GM12878 (cell line): Measurements from ENCODE around the gene PROC. TPM values are rescaled to one million over a fixed set of nuclear protein-coding genes. Genes with fewer than 3 reads are reported as not detected.

Experiments used
- ATAC-seq: fragments of 200-7000 bp; cut with Tn5 transposase; 3 replicates; pipeline ENCODE4 v1.9.1; 2020; ENCODE audit warnings: mild to moderate bottlenecking, moderate library complexity
- BruUV-seq: library from RNA; stranded (reverse); fragments of 400-500 nt; replicated peaks from 2 replicates; lab custom pipeline; 2021; lab: Mats Ljungman, UMichigan
- CTCF ChIA-PET: fragments of 300-600 bp; sonication (Branson Sonifier 250); formaldehyde crosslinking; extraction: SDS; loops from one replicate; lab custom pipeline; 2021; ENCODE audit warnings: inconsistent platforms; lab: Yijun Ruan, JAX
- POLR2A ChIA-PET: fragments of 350-600 bp; formaldehyde crosslinking; extraction: SDS; loops from one replicate; lab custom pipeline; 2021; ENCODE audit warnings: inconsistent platforms; lab: Charles Lee
- RAD21 ChIA-PET: fragments of 300-600 bp; sonication (Branson Sonifier 250); formaldehyde crosslinking; loops from one replicate; lab custom pipeline; 2023; ENCODE audit warnings: antibody characterized with exemption; ENCODE audit not compliant: unreplicated experiment; lab: Charles Lee
- SMC1A ChIA-PET: fragments of 300-600 bp; sonication (Branson Sonifier 250); formaldehyde crosslinking; loops from one replicate; lab custom pipeline; 2023; ENCODE audit not compliant: unreplicated experiment, uncharacterized antibody; lab: Charles Lee
- DNase-seq: peaks from one replicate; pipeline ENCODE4 v3.0.0-alpha.2; 2011; ENCODE audit warnings: low read depth, low spot score
- FAIRE-seq: peaks from 3 replicates; lab custom pipeline; 2011; peaks lifted over from hg19 to GRCh38; lab: Jason Lieb, UNC
- H2AFZ ChIP-seq: 2 replicates; pipeline ENCODE4 v1.6.0; 2011; ENCODE audit warnings: low read depth, low read length, control low read depth; ENCODE audit not compliant: control insufficient read depth
- H3K27ac ChIP-seq: 2 replicates; pipeline ENCODE4 v1.5.1; 2011; ENCODE audit warnings: control low read depth; ENCODE audit not compliant: control insufficient read depth, insufficient read depth
- H3K27me3 ChIP-seq, 2 experiments: replicated peaks in 1 of 2; 2 replicates each; pipeline versions ENCODE4 v1.6.0 to v1.6.1; 2011; ENCODE audit warnings: low read length in 1 of 2; ENCODE audit not compliant: control insufficient read depth in 2 of 2, insufficient read depth in 2 of 2
- H3K36me3 ChIP-seq, 2 experiments: 2 replicates each; pipeline ENCODE4 v1.5.1; 2011; ENCODE audit warnings: low read length in 1 of 2; ENCODE audit not compliant: control insufficient read depth in 2 of 2, insufficient read depth in 2 of 2
- H3K4me1 ChIP-seq: 2 replicates; pipeline ENCODE4 v1.6.1; 2011; ENCODE audit warnings: mild to moderate bottlenecking, low read length, moderate library complexity, mixed read lengths; ENCODE audit not compliant: control insufficient read depth, insufficient read depth
- H3K4me2 ChIP-seq: 2 replicates; pipeline ENCODE4 v1.6.0; 2011; ENCODE audit warnings: control low read depth; ENCODE audit not compliant: control insufficient read depth, insufficient read depth
- H3K4me3 ChIP-seq: fragments of 200-600 bp; sonication (generic); 2 replicates; pipeline ENCODE4 v1.5.1; 2016
- H3K79me2 ChIP-seq: 2 replicates; pipeline ENCODE4 v1.6.0; 2011; ENCODE audit warnings: low read length; ENCODE audit not compliant: control insufficient read depth, insufficient read depth
- H3K9ac ChIP-seq: 2 replicates; pipeline ENCODE4 v1.8.0; 2011; ENCODE audit warnings: low read length, control low read depth, mixed read lengths; ENCODE audit not compliant: control insufficient read depth, insufficient read depth
- H3K9me3 ChIP-seq: replicated peaks from 3 replicates; pipeline ENCODE4 v1.5.1; 2011; ENCODE audit warnings: mild to moderate bottlenecking, low read length; ENCODE audit not compliant: control insufficient read depth, insufficient read depth
- H4K20me1 ChIP-seq: 2 replicates; pipeline ENCODE4 v1.6.0; 2011; ENCODE audit not compliant: control insufficient read depth, insufficient read depth
- CREM ChIP-seq: IDR thresholded peaks from 2 replicates; pipeline ENCODE4 v1.6.1; 2014; ENCODE audit warnings: antibody characterized with exemption, low read depth
- EP300 ChIP-seq, 2 experiments: fragments of 150-350 bp in 1 of 2; IDR thresholded peaks; 2 replicates each; pipeline ENCODE4 v1.6.1; 2011 to 2012; ENCODE audit warnings: low read depth in 2 of 2, low read length in 2 of 2, borderline replicate concordance in 1 of 2, improper control_type of control experiment in 1 of 2, inconsistent platforms in 1 of 2; ENCODE audit not compliant: control insufficient read depth in 1 of 2
- HDGF ChIP-seq: fragments of 450-650 bp; IDR thresholded peaks from 2 replicates; pipeline ENCODE4 v1.6.1; 2016; ENCODE audit warnings: antibody characterized with exemption
- IKZF2 ChIP-seq, 2 experiments: fragments of 450-650 bp; IDR thresholded peaks; 2 replicates each; pipeline ENCODE4 v1.6.1; 2017; ENCODE audit warnings: mild to moderate bottlenecking in 2 of 2, moderate library complexity in 2 of 2
- MYB ChIP-seq: fragments of 150-350 bp; IDR thresholded peaks from 2 replicates; pipeline ENCODE4 v1.6.1; 2014; ENCODE audit warnings: mild to moderate bottlenecking, low read depth, low read length, borderline replicate concordance
- NBN ChIP-seq: fragments of 450-650 bp; IDR thresholded peaks from 2 replicates; pipeline ENCODE4 v1.6.1; 2016
- NFYA ChIP-seq: IDR thresholded peaks from 2 replicates; pipeline ENCODE4 v1.6.1; 2011; ENCODE audit warnings: low read depth, mild to moderate bottlenecking, low read length, improper control_type of control experiment, borderline replicate concordance
- PAX5 ChIP-seq: IDR thresholded peaks from 2 replicates; pipeline ENCODE4 v1.6.1; 2011; ENCODE audit warnings: low read depth, low read length, borderline replicate concordance
- POLR2A ChIP-seq: IDR thresholded peaks from 2 replicates; pipeline ENCODE4 v1.6.1; 2011; ENCODE audit warnings: low read depth, mild to moderate bottlenecking, low read length
- POU2F2 ChIP-seq: IDR thresholded peaks from 3 replicates; pipeline ENCODE4 v1.6.1; 2011; ENCODE audit warnings: low read depth, mild to moderate bottlenecking, low read length, borderline replicate concordance
- RELA ChIP-seq: fragments of 450-650 bp; IDR thresholded peaks from 2 replicates; pipeline ENCODE4 v1.8.0; 2014; ENCODE audit warnings: borderline replicate concordance; ENCODE audit not compliant: partially characterized antibody
- SIX5 ChIP-seq: IDR thresholded peaks from 2 replicates; pipeline ENCODE4 v1.6.1; 2011; ENCODE audit warnings: mild to moderate bottlenecking, low read depth, low read length, moderate library complexity; ENCODE audit not compliant: severe bottlenecking
- ZNF622 ChIP-seq: fragments of 450-650 bp; IDR thresholded peaks from 2 replicates; pipeline ENCODE4 v1.6.1; 2017; ENCODE audit warnings: mild to moderate bottlenecking, inconsistent platforms
- ZSCAN29 ChIP-seq: fragments of 450-650 bp; IDR thresholded peaks from 2 replicates; pipeline ENCODE4 v1.6.1; 2017; ENCODE audit warnings: mild to moderate bottlenecking, moderate library complexity
- WGBS: methylation state at CpG from one replicate; pipeline ENCODE4 v1.1.6; 2016; ENCODE audit warnings: low lambda C conversion rate; ENCODE audit not compliant: insufficient replicate concordance, insufficient coverage; ENCODE audit errors: missing lambda C conversion rate; 5-methylcytosine and 5-hydroxymethylcytosine counted together
- in situ Hi-C: fragments of 300-500 bp; cut with MboI; formaldehyde crosslinking; loops from 9 replicates; pipeline ENCODE4 v1.14.3; 2018; ENCODE audit warnings: mixed read lengths
- intact Hi-C: fragments of 100-400 bp; cut with micrococcal nuclease; formaldehyde crosslinking; loops from one replicate; pipeline ENCODE4 v1.14.2; 2022; ENCODE audit not compliant: unreplicated experiment
- polyA plus RNA-seq, 11 experiments: library from polyadenylated mRNA; depleted of rRNA in 4 of 11; unstranded in 6 of 11; stranded (reverse) in 5 of 11; fragments of >200 nt; fragmentation: Nextera tagmentation in 4 of 11; fragmentation: Illumina TruSeq in 1 of 11; extraction: Ambion mirVana in 4 of 11; extraction: Trizol in 1 of 11; gene quantifications; 1 replicate in 1 of 11; 2 replicates in 10 of 11; pipeline versions ENCODE4 v1.2.1 to v1.2.3, GENCODE V29; 2011 to 2016; ENCODE audit warnings: inconsistent platforms in 2 of 11, missing spikeins in 2 of 11, low read depth in 1 of 11
- total RNA-seq, 4 experiments: library from RNA; depleted of rRNA in 3 of 4; stranded (reverse); fragments of >200 nt in 3 of 4; fragmentation: Illumina TruSeq in 1 of 4; extraction: Trizol in 1 of 4; gene quantifications; 2 replicates each; pipeline versions ENCODE4 v1.2.1 to v1.2.3, GENCODE V29; 2013 to 2021
- TF ChIP-seq, protein P1 (sequence below): fragments of 450-650 bp; IDR thresholded peaks from 2 replicates; pipeline ENCODE4 v1.6.1; 2017; ENCODE audit warnings: low read depth, mild to moderate bottlenecking, moderate library complexity
- TF ChIP-seq, protein P2 (sequence below): fragments of 450-650 bp; IDR thresholded peaks from 2 replicates; pipeline ENCODE4 v1.6.1; 2016; ENCODE audit warnings: mild to moderate bottlenecking
- TF ChIP-seq, protein P3 (sequence below): fragments of 450-650 bp; IDR thresholded peaks from 2 replicates; pipeline ENCODE4 v1.6.1; 2017; ENCODE audit warnings: antibody characterized with exemption, mild to moderate bottlenecking, moderate library complexity

Gene PROC
- total and polyA plus RNA-seq, 10 of the 15 experiments (the other 5 are each of a cell fraction or from before 2014, with no cell fraction given) = not detected

DNA sequence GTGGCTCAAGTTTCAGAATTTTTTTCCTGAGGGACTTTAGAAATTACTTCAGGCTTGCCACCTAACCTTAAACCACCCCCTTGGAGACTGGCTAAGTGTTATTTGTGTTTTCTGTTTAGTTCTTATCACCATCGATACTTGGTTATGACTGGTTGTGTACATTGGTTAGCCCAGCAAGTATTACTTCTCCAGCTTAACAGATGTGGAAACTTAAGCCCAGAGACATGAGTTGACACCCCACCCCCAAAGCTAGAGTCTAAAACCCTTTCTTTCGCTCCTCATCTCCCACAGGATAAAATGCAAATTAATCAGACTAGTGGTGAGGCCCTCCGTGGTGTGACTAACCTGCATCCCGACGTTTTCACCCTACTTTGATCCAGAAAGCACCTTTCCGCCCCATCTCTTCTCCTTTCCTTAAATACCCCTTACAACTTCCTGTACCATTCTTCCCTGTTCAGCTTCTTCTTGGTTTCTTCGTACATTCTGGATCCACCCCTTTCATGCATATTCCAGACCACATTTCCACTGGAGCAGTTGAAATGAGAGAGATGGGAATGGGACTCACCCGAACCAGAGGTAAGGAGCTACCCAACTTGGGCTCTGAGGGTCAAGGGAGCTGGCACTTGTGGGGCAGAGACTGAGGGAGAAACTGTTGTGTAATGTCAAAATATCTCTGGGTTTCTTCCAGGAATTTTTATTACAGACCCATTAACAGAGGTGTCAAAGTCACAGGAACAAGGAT, 29.6 kb upstream of the PROC start:
- DNase-seq = no peak
- FAIRE-seq = peak; percentile 94
- BruUV-seq = TSS peak; percentile 87
- Histone ChIP-seq H3K9ac (peak overlapping the region; percentile 78), H3K27ac (peak overlapping the region; percentile 92), H3K36me3 (no peaks in the 10 kb centered on the region; a peak in 1 of 4 replicates), H2AFZ (peak overlapping the region; percentile 77), H3K27me3 (no peaks in the 10 kb centered on the region), H3K4me3 (peak overlapping the region; percentile 83), H3K79me2 (peaks cover 35% of the 10 kb centered on the region), H3K4me1 (peaks cover 21% of the 10 kb centered on the region), H3K4me2 (peak overlapping the region; percentile 97), H4K20me1 (no peaks in the 10 kb centered on the region), H3K9me3 (no peaks in the 10 kb centered on the region)
- peak; percentile 40 for ATAC-seq
- ChIA-PET CTCF (interaction anchor here (0.7 to 1.5 kb wide), 8 partner anchors 10 to 378 kb away, joined by 3 to 9 read pairs (median 3); no protein-coding TSS in a partner anchor), POLR2A (interaction anchor here (0.6 to 1.9 kb wide), 9 partner anchors 9 to 312 kb away, joined by 3 to 7 read pairs (median 4); partner anchors contain the start of gene IWS1), SMC1A (interaction anchor here (0.5 to 2.5 kb wide), 16 partner anchors 9 to 192 kb away, joined by 3 to 8 read pairs (median 3); partner anchors contain the start of gene IWS1), RAD21 (interaction anchor here (0.8 to 1.6 kb wide), 3 partner anchors 10 to 91 kb away, joined by 3 to 4 read pairs (median 3); no protein-coding TSS in a partner anchor)
- 0% methylated on average over 8 of the region's 8 CpGs for WGBS
- TF ChIP-seq, protein P1, sequence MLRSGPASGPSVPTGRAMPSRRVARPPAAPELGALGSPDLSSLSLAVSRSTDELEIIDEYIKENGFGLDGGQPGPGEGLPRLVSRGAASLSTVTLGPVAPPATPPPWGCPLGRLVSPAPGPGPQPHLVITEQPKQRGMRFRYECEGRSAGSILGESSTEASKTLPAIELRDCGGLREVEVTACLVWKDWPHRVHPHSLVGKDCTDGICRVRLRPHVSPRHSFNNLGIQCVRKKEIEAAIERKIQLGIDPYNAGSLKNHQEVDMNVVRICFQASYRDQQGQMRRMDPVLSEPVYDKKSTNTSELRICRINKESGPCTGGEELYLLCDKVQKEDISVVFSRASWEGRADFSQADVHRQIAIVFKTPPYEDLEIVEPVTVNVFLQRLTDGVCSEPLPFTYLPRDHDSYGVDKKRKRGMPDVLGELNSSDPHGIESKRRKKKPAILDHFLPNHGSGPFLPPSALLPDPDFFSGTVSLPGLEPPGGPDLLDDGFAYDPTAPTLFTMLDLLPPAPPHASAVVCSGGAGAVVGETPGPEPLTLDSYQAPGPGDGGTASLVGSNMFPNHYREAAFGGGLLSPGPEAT = peak; percentile 35; the same call in 1 of the 2 replicates
- TF ChIP-seq HDGF (peak; percentile 44), EP300 (IDR thresholded peaks at IDR 0.05; ENCODE audit: borderline replicate concordance in 1 of 2, control insufficient read depth in 1 of 2, low read depth in 2 of 2, low read length in 2 of 2) (0 out of 4 replicates have a peak, but pooled peaks of 1 of the 2 experiments have one; percentile 7), IKZF2 (IDR thresholded peaks at IDR 0.05) (peak; percentile 24 to 61; a peak in 1 of 4 replicates), NFYA (no peak), PAX5 (0 out of 2 replicates have a peak, but pooled peaks have one; percentile 16), ZNF622 (no peak), RELA (no peak), NBN (peak; percentile 51; the same call in 1 of the 2 replicates), POU2F2 (0 out of 3 replicates have a peak, but pooled peaks have one; percentile 17), POLR2A (no peak), ZSCAN29 (no peak), MYB (no peak), CREM (no peak), SIX5 (no peak)
- TF ChIP-seq, protein P2, sequence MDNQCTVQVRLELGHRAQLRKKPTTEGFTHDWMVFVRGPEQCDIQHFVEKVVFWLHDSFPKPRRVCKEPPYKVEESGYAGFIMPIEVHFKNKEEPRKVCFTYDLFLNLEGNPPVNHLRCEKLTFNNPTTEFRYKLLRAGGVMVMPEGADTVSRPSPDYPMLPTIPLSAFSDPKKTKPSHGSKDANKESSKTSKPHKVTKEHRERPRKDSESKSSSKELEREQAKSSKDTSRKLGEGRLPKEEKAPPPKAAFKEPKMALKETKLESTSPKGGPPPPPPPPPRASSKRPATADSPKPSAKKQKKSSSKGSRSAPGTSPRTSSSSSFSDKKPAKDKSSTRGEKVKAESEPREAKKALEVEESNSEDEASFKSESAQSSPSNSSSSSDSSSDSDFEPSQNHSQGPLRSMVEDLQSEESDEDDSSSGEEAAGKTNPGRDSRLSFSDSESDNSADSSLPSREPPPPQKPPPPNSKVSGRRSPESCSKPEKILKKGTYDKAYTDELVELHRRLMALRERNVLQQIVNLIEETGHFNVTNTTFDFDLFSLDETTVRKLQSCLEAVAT = peak; percentile 61; the same call in 1 of the 2 replicates
- TF ChIP-seq, protein P3, sequence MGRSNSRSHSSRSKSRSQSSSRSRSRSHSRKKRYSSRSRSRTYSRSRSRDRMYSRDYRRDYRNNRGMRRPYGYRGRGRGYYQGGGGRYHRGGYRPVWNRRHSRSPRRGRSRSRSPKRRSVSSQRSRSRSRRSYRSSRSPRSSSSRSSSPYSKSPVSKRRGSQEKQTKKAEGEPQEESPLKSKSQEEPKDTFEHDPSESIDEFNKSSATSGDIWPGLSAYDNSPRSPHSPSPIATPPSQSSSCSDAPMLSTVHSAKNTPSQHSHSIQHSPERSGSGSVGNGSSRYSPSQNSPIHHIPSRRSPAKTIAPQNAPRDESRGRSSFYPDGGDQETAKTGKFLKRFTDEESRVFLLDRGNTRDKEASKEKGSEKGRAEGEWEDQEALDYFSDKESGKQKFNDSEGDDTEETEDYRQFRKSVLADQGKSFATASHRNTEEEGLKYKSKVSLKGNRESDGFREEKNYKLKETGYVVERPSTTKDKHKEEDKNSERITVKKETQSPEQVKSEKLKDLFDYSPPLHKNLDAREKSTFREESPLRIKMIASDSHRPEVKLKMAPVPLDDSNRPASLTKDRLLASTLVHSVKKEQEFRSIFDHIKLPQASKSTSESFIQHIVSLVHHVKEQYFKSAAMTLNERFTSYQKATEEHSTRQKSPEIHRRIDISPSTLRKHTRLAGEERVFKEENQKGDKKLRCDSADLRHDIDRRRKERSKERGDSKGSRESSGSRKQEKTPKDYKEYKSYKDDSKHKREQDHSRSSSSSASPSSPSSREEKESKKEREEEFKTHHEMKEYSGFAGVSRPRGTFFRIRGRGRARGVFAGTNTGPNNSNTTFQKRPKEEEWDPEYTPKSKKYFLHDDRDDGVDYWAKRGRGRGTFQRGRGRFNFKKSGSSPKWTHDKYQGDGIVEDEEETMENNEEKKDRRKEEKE = no peak
- intact Hi-C loops (no loop called here), in situ Hi-C loops (loop anchor here (25.0 kb wide), 1 partner anchor 726 kb away; the partner anchor contains the start of gene GYPC)
